CD14-positive monocyte (primary cell): ENCODE measurements around the gene NUP42. TPM values are rescaled to one million over a fixed set of nuclear protein-coding genes. Genes with fewer than 3 reads are reported as not detected.
"Not testable (repeated sequence)": the region's sequence is repeated elsewhere in the genome, so short reads cannot be mapped to it uniquely, and the experiment has no call there.

ENCODE experiments used
- DNase-seq, 3 donors: peaks; one replicate each; pipeline ENCODE4 v3.0.0-alpha.2; 2011 to 2022
- H2AFZ ChIP-seq: 2 replicates; pipeline ENCODE4 v1.6.0; 2012; ENCODE audit warnings: mild to moderate bottlenecking, low read depth, low read length, inconsistent platforms; ENCODE audit not compliant: insufficient read depth, poor library complexity, severe bottlenecking
- H3K27ac ChIP-seq, 2 donors: 1 replicate in 1 of 2; 2 replicates in 1 of 2; pipeline ENCODE4 v1.5.1; 2012 to 2013; ENCODE audit warnings: low read length in 2 of 2, control low read depth in 1 of 2, inconsistent platforms in 1 of 2, low read depth in 1 of 2, mild to moderate bottlenecking in 1 of 2
- H3K27me3 ChIP-seq, 2 donors: one replicate each; pipeline versions ENCODE4 v1.6.0 to v1.6.1; 2011 to 2013; ENCODE audit warnings: low read length in 2 of 2; ENCODE audit not compliant: control insufficient read depth in 2 of 2, insufficient read depth in 2 of 2
- H3K36me3 ChIP-seq, 2 donors: replicated peaks in 1 of 2; 1 replicate in 1 of 2; 2 replicates in 1 of 2; pipeline versions ENCODE4 v1.5.1 to v1.6.1; 2012 to 2013; ENCODE audit warnings: low read length in 2 of 2, control low read depth in 1 of 2, inconsistent platforms in 1 of 2, mild to moderate bottlenecking in 1 of 2; ENCODE audit not compliant: insufficient read depth in 2 of 2, control insufficient read depth in 1 of 2
- H3K4me1 ChIP-seq, 2 donors: 1 replicate in 1 of 2; 2 replicates in 1 of 2; pipeline versions ENCODE4 v1.5.1 to v1.6.1; 2012 to 2013; ENCODE audit warnings: low read length in 2 of 2, control low read depth in 1 of 2, inconsistent platforms in 1 of 2, mild to moderate bottlenecking in 1 of 2, moderate library complexity in 1 of 2; ENCODE audit not compliant: insufficient read depth in 2 of 2, control insufficient read depth in 1 of 2
- H3K4me2 ChIP-seq: replicated peaks from 2 replicates; pipeline ENCODE3; 2012; ENCODE audit warnings: low read length, moderate library complexity, mild to moderate bottlenecking; ENCODE audit not compliant: poor library complexity, severe bottlenecking; ENCODE audit errors: extremely low read depth
- H3K4me3 ChIP-seq, 3 experiments: fragments of 200-600 bp in 1 of 3; sonication (generic) in 1 of 3; replicated peaks in 1 of 3; 1 replicate in 2 of 3; 2 replicates in 1 of 3; pipeline ENCODE4 v1.5.1; 2011 to 2013; ENCODE audit warnings: low read length in 3 of 3, mild to moderate bottlenecking in 3 of 3, control low read depth in 2 of 3, low read depth in 2 of 3, inconsistent platforms in 1 of 3, moderate library complexity in 1 of 3
- H3K79me2 ChIP-seq: 2 replicates; pipeline ENCODE4 v1.6.0; 2012; ENCODE audit warnings: mild to moderate bottlenecking, control low read depth, inconsistent platforms, low read length, moderate library complexity; ENCODE audit not compliant: insufficient read depth
- H3K9ac ChIP-seq: 2 replicates; pipeline ENCODE4 v1.6.0; 2017; ENCODE audit warnings: low read length, mild to moderate bottlenecking; ENCODE audit not compliant: insufficient read depth, poor library complexity, severe bottlenecking
- H3K9me3 ChIP-seq, 2 donors: replicated peaks in 1 of 2; 1 replicate in 1 of 2; 2 replicates in 1 of 2; pipeline versions ENCODE4 v1.5.1 to v1.6.1; 2012 to 2013; ENCODE audit warnings: low read length in 2 of 2, control low read depth in 1 of 2; ENCODE audit not compliant: control insufficient read depth in 1 of 2, insufficient read depth in 1 of 2
- H4K20me1 ChIP-seq: 2 replicates; pipeline ENCODE4 v1.6.0; 2012; ENCODE audit warnings: mild to moderate bottlenecking, low read length, control low read depth, moderate library complexity; ENCODE audit not compliant: insufficient read depth
- H3K27ac Mint-ChIP-seq, 7 donors: one replicate each; pipeline ENCODE4 v1.8.0; 2020; ENCODE audit warnings: mild to moderate bottlenecking in 7 of 7, mixed read lengths in 7 of 7, moderate library complexity in 6 of 7, inconsistent platforms in 2 of 7
- H3K27me3 Mint-ChIP-seq, 3 donors: one replicate each; pipeline ENCODE4 v1.8.0; 2021 to 2022; ENCODE audit warnings: low read depth in 3 of 3, mild to moderate bottlenecking in 3 of 3, mixed read lengths in 3 of 3, moderate library complexity in 3 of 3, inconsistent platforms in 1 of 3
- H3K36me3 Mint-ChIP-seq, 2 donors: one replicate each; pipeline ENCODE4 v1.8.0; 2020; ENCODE audit warnings: mixed read lengths in 2 of 2, inconsistent platforms in 1 of 2, mild to moderate bottlenecking in 1 of 2
- H3K4me1 Mint-ChIP-seq: one replicate; pipeline ENCODE4 v1.8.0; 2020; ENCODE audit warnings: mild to moderate bottlenecking, mixed read lengths
- H3K4me3 Mint-ChIP-seq, 2 donors: one replicate each; pipeline ENCODE4 v1.8.0; 2020; ENCODE audit warnings: mild to moderate bottlenecking in 2 of 2, mixed read lengths in 2 of 2, moderate library complexity in 1 of 2
- H3K9me3 Mint-ChIP-seq, 7 donors: one replicate each; pipeline ENCODE4 v1.8.0; 2020 to 2022; ENCODE audit warnings: mixed read lengths in 7 of 7, mild to moderate bottlenecking in 6 of 7, moderate library complexity in 6 of 7, inconsistent platforms in 2 of 7
- WGBS: methylation state at CpG from one replicate; pipeline ENCODE4 v1.1.5; 2013; ENCODE audit warnings: missing lambda C conversion rate; ENCODE audit not compliant: insufficient coverage; 5-methylcytosine and 5-hydroxymethylcytosine counted together
- intact Hi-C, 2 donors: fragments of 100-400 bp; cut with micrococcal nuclease; formaldehyde crosslinking; loops; one replicate each; pipeline versions ENCODE4 v1.15.0 to v1.15.1; 2023
- polyA plus RNA-seq, 3 donors: library from polyadenylated mRNA; depleted of rRNA in 1 of 3; unstranded in 2 of 3; stranded (reverse) in 1 of 3; fragments of 300-500 nt in 2 of 3; fragments of >200 nt in 1 of 3; fragmentation: Illumina TruSeq in 2 of 3; gene quantifications; 1 replicate in 2 of 3; 2 replicates in 1 of 3; pipeline ENCODE4 v1.2.3, GENCODE V29; 2012 to 2021
- TF ChIP-seq, protein P1 (sequence below): fragments of 200-600 bp; IDR thresholded peaks from one replicate; pipeline ENCODE4 v1.8.0; 2022; ENCODE audit warnings: antibody characterized with exemption, mild to moderate bottlenecking

The NUP42 gene
- polyA plus RNA-seq, 3 donors = 26.3 to 54.6 (median 28.5) TPM

DNA sequence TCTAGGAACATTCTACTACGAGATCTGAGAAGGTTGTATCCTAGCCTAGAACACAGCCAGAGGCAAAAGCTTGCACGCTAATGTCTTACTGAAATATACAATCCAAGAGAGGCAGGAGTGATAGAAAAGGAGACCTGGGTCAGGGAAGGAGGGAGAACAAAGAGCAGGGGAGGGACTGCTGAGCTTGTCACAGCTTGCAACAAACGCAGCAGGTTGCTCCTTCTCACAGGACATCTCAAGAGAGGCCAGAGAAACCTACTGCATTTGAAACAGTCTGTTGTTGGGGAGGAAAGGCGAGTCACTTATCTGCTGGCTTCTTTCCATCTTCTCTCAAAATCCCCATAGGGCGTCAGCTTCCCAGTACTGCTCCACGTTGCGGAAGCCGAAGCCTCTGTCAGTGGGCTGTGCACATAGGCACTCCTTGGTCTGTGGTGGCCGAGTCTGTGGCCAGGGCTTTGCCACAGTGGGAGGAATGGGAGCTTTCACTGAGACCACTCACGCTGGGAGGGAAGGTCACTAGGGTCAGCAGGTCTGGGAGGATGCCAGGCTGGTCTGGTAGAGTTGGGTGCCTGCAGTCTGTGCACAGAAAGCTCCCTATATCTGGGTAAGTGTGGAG lies 39.0 kb downstream of the NUP42 start:
- no peak for DNase-seq
- Mint-ChIP-seq H3K9me3 (no peaks in the 10 kb centered on the region), H3K36me3 (no peaks in the 10 kb centered on the region), H3K4me1 (peaks cover 12% of the 10 kb centered on the region), H3K27me3 (peaks cover 2 to 8% (median 6%) of the 10 kb centered on the region in 3 donors), H3K27ac (no peak overlapping the region), H3K4me3 (peak overlapping the region in 1 of 2 donors; percentile 32)
- no peak overlapping the region for H3K9ac ChIP-seq
- no peak overlapping the region for H3K4me3 ChIP-seq
- TF ChIP-seq, protein P1, sequence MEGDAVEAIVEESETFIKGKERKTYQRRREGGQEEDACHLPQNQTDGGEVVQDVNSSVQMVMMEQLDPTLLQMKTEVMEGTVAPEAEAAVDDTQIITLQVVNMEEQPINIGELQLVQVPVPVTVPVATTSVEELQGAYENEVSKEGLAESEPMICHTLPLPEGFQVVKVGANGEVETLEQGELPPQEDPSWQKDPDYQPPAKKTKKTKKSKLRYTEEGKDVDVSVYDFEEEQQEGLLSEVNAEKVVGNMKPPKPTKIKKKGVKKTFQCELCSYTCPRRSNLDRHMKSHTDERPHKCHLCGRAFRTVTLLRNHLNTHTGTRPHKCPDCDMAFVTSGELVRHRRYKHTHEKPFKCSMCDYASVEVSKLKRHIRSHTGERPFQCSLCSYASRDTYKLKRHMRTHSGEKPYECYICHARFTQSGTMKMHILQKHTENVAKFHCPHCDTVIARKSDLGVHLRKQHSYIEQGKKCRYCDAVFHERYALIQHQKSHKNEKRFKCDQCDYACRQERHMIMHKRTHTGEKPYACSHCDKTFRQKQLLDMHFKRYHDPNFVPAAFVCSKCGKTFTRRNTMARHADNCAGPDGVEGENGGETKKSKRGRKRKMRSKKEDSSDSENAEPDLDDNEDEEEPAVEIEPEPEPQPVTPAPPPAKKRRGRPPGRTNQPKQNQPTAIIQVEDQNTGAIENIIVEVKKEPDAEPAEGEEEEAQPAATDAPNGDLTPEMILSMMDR = no peak
- no peak overlapping the region for H3K27ac ChIP-seq
- H3K4me2 ChIP-seq = no peak overlapping the region
- 87% methylated on average over 6 of the region's 10 CpGs for WGBS
- no peaks in the 10 kb centered on the region for H3K9me3 ChIP-seq
- no peaks in the 10 kb centered on the region for H3K79me2 ChIP-seq
- no peaks in the 10 kb centered on the region for H4K20me1 ChIP-seq
- H3K4me1 ChIP-seq = peaks cover 11% of the 10 kb centered on the region in 2 donors
- no peaks in the 10 kb centered on the region for H3K36me3 ChIP-seq
- no peaks in the 10 kb centered on the region for H3K27me3 ChIP-seq
- intact Hi-C loops = no loop called here
- H2AFZ ChIP-seq = no peak overlapping the region

DNA sequence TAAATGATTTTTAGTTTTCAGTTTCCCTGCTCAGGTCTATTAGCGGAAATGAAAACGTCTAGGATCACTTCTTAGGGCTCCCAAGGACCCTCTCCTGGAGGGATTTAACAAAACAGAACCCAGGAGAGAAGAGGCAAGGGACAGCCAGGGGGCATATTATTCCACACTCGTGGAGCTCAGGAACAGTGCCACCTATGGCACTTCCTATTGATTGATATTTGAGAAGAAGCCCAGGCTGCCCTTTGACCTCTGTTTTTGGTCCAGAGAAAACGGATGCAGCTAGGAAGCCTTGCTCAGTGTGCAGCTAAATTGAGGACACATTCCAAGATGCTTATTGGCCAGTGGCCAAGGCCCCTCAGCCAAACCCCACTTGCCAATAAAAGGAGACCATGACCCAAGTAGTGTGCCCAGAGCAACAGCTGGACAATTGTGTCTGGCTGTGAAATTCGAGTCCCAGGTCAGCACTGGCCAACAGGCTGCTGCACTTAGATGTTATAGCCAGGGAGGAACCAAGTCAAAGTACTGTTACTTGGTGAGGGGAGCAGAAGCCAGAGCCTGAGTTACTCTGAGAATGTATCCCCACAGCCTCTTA lies 40.7 kb downstream of the NUP42 start:
- H3K9ac ChIP-seq = no peak overlapping the region
- H3K36me3 Mint-ChIP-seq = no peaks in the 10 kb centered on the region
- DNase-seq = no peak
- H3K27ac ChIP-seq = no peak overlapping the region
- no peak overlapping the region for H3K4me3 ChIP-seq
- no peaks in the 10 kb centered on the region for H3K36me3 ChIP-seq
- no peaks in the 10 kb centered on the region for H3K4me1 ChIP-seq
- H3K4me3 Mint-ChIP-seq = no peak overlapping the region
- H4K20me1 ChIP-seq = no peaks in the 10 kb centered on the region
- H3K27me3 Mint-ChIP-seq = peaks cover 2 to 8% (median 6%) of the 10 kb centered on the region in 3 donors
- H3K9me3 ChIP-seq = no peaks in the 10 kb centered on the region
- no peaks in the 10 kb centered on the region for H3K9me3 Mint-ChIP-seq
- no peak overlapping the region for H3K27ac Mint-ChIP-seq
- intact Hi-C loops = no loop called here
- WGBS = 58% methylated on average over 4 of the region's 5 CpGs
- TF ChIP-seq, protein P1 = no peak
- no peaks in the 10 kb centered on the region for H3K79me2 ChIP-seq
- H2AFZ ChIP-seq = no peak overlapping the region
- no peak overlapping the region for H3K4me2 ChIP-seq
- H3K4me1 Mint-ChIP-seq = no peaks in the 10 kb centered on the region
- H3K27me3 ChIP-seq = no peaks in the 10 kb centered on the region

DNA sequence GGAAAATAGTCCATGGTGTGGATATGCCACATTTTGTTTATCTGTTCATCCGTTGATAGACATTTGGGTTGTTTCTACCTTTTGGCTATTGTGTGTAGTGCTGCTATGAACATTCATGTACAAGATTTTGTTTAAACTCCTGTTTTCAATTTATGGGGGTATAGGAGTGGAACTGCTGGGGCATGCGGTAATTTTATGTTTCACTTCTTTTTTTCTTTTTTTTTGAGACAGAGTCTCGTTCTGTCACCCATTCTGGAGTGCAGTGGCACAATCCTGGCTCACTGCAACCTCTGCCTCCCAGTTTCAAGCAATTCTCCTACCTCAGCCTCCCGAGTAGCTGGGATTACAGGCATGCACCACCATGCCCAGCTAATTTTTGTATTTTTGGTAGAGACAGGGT lies 42.5 kb downstream of the NUP42 start:
- H3K27me3 ChIP-seq, DNase-seq, H3K4me3 ChIP-seq, H3K4me3 Mint-ChIP-seq, H3K4me2 ChIP-seq, intact Hi-C loops, H3K36me3 Mint-ChIP-seq, H4K20me1 ChIP-seq, H3K36me3 ChIP-seq, H3K4me1 ChIP-seq, H2AFZ ChIP-seq, H3K9me3 Mint-ChIP-seq, H3K4me1 Mint-ChIP-seq, H3K9ac ChIP-seq, H3K9me3 ChIP-seq, H3K27ac ChIP-seq, H3K27me3 Mint-ChIP-seq, H3K79me2 ChIP-seq: not testable (repeated sequence)
- peak overlapping the region in 2 of 7 donors; percentile 38 to 50 for H3K27ac Mint-ChIP-seq
- WGBS = no CpG with 5 or more reads among the region's 4 CpGs
